T-helper 2 cell (primary cell): Measurements from ENCODE around the gene KRTAP5-1.

Experiments
- DNase-seq, 5 experiments: peaks; one replicate each; pipeline versions ENCODE4 v3.0.0 to v3.0.0-alpha.2; 2012 to 2022

KRTAP5-1 gene

DNA sequence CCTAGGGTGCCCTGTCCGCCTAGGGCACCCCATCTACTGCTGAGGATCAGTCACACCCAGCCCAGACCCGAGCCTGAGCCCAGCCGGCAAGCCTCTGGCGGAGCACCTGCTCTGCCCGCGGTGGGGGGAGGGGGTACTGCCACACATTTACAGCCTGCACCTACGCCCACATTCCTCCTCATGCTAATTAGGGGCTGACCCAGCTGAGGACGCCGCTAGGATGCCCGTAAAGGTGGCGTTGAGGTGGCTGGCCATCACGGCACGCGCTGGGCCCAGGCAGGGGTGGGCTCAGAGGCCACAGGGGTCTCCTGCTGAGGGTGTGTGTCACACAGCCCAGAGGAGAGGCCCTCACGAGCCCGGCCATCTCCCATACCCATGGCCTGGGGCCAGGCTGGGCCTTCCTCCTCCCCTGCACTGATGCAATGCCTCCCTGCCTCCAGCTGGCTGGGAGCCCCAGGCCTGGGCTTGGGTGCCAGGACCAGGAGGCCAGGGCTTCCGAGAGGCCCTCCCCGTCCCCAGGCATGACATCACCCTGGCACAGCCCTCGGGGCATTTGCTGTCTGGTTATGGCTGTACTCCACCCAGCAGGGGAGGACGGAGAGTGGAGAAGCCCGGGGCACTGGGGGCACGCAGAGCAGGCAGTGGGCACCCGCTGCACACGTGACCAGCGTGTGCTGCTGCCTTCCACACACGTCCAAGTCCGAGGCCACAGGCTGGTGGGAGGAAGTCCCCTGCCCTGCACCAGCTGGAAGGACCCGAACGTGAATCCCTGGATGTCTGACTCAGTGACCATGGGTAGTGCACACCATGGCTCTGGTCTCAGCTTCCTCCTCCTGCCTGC lies 25.8 kb downstream of the KRTAP5-1 start:
- no peak for DNase-seq

DNA sequence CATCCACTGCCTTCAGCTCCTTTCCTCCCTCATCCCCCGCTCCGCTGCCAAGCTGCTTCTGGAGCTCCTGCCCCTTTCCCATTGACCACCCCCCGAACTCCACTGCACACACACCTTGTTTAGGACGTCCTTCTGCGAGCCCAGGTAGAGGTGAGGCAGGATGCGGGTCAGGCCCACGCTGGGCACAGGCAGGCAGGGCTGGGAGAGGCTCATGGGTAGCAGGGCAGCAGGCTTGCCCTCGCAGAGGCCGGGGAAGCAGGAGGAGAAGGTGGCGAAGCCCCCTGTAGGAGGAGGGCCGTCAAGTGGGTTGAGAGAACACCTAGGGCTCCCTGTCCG lies 26.3 kb downstream of the KRTAP5-1 start:
- DNase-seq: no peak

DNA sequence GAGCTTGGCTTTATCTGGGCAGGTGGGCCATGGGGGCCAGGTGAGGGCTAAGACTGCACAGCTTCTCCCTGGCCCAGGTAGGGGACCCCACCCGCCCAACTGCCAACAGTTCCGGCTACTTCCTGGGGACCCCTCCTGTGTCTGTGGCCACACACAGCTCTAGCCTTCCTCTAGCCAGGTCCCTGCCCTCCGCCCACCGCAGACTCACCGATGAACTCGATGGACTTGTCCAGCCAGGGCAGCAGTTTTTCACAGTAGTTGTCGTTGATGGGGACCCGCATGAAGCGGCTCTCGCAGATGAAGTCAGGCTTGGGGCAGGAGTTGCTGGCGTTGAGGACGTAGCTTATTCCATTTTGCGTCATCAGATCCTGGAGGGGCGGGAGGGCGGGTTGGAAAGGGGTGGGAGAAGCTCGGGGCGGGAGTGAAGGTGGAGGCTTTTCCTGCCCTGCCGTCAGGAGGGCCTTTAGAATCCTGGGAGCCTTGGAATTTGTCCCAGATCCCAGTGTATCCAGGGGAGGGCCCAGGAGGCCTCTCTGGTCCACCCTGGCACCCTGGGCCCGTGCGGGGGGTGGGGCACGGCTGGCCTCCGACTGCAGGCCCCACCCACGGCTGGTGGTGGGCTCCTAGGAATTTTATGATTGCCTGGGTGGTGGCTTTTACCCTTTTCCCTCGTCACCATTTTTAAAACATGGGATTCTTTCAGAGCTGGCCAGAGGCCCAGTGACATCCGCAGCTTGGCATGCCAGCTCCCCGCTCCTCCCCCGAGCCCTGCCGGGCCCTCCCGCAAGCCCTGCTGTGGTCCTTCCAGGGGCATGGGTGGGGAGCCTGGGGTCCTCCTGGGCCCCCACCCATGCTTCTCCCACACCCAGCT lies 26.9 kb downstream of the KRTAP5-1 start:
- no peak for DNase-seq

DNA sequence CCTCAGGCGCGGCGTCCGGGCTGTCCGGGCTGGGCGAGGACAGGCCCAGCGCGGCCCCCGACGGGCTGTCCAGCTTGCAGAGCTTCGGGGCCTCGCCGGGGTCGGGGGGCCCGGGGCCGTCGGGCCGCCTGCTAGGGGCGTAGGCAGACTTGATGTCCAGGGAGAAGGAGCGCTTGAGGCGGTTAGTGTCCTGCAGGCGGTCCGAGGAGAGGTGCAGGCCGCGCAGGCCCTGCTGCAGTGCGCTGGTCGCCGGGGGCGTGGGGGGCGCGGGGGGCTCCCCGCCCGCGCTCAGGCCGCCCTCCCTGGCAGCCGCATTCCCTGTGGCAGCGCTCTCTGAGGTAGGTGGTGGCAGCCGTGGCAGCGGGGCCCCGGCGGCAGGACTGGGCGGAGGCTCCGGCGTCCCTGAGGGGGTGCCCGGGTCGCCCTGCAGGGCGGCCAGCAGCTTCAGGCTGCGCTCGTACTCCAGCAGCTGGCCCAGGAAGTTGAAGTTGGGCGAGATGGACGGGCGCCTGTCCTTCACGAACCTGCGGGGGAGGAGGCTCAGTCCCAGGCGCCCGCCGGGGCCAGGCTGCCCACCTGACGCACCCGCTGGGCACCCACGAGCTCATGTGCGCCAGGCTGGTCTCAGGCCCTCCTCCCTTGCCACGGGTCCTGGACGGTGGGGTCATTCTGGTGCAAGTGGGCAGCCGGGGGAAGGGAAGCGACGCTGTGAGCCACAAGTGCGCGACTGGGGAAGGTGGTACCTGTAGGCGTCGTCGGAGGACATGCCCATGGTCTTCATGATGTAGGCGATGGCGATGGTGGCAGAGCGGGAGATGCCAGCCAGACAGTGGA lies 27.8 kb downstream of the KRTAP5-1 start:
- no peak for DNase-seq

DNA sequence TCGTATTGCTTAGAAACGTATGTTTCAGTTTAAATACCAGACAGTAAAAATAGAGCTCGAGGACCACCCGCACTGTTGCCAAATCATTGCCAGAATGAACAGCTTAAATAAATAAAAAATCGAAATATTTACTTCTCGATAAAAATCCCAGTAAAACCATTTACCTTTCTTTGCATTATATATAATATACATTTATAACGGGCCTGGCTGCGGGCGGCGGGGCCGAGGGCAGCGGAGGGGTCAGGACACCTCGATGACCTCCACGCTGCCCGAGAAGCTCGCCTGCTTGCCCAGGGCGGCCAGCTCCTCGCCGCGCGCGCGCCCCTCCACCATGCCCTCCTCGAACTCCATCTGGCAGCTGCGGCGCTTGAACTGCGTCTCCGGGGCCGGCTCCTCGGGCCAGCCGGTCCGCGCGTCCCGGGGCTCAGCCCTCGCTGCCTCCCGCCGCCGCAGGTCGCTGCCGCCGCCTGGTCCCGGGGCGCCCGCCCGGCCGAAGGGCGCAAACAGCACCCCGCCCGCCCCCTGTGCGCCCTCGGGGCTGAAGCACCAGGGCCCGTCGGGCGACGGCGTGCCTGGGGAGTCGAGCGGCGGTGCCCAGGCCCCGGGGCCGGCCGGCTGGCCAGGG lies 28.7 kb downstream of the KRTAP5-1 start:
- no peak for DNase-seq

DNA sequence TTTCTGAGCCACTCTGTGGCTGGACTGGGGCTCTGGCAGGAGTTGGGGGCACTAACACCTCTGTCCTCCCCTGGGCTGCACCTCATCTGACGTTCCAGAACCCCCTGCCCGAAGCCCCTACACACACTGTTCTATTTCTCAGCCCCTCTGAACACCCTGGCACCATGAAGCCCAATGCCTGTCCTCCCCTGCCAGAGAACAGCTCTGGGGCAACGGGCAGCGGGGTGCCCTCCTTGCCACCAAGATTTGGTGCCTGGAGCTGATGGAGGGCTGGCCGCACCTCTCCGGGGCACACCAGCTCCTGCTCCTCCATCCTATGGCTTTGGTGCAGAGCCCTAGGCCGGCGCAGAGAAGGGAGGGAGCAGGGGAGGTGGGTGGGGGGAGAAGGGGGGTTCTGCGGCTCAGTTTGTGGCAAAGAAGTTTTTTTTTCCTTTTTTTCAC lies 29.4 kb downstream of the KRTAP5-1 start:
- no peak for DNase-seq

DNA sequence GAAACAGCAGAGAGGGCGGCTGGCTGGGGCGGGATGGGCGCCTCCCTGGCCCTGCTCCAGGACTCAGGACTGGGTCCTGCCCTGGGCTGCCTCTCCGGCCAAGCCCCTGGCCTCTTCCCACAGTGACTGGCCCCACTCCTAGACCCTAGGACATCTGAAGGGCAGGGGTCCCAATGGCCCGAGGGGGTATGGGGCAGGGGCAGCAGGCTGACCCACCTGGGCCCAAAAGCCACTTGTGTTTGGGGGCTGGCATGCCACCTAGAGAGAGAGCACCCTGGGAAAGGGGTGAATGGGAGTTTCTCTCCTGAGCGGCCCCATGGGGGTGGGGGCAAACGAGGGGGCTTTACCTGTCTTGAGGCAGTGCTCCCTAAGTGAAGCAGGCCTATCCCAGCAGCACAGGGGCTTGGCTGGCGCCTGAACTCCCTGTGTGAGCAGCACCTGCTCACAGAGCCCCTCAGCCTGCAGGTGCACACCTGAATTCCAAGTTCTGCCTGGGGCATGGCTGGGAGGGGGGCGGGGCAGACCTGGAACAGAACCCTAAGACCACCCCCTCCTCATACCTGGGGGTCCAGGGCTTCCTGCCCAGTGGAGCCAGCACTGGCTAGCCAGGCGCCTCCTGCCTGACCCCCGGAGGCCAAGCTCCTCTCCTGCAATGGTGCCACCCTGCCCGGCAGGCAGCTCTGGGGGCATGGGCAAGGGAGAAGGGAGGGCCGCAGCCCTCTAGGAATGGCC lies 29.9 kb downstream of the KRTAP5-1 start:
- DNase-seq: no peak

DNA sequence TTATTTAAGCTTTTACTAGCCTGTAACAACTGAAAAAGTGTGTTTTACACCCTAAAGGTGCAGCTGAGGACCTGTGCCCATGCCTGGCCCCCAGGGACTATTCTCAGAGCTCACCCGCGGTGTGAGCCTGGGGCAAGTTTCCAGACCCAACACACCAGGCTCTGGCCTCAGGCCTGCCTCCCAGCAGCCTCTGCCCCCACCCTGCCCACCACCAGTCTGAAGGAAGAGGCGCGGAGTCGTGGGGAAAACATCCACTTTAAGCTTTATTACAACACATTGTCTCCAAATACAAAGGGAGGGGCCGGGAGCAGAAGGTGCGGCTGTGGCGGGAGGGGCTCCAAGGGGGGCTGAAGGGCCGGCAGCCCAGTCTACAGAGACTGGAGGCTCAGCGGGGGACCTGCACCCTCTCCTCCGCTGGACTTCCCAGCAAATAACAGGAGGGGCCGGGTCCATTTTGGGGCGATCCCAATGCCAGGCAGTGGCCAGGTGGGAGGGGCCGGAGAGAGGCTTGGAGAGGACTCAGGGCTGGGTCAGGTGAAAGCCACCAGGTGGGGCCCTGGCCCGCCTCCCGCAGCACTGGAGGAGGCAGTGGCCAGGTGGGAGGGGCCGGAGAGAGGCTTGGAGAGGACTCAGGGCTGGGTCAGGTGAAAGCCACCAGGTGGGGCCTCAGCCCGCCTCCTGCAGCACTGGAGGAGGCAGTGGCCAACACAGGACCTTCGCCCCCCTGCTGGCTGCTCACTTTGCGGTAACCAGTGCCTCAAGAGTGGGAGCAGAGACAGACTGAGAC lies 31.1 kb downstream of the KRTAP5-1 start:
- DNase-seq: no peak

DNA sequence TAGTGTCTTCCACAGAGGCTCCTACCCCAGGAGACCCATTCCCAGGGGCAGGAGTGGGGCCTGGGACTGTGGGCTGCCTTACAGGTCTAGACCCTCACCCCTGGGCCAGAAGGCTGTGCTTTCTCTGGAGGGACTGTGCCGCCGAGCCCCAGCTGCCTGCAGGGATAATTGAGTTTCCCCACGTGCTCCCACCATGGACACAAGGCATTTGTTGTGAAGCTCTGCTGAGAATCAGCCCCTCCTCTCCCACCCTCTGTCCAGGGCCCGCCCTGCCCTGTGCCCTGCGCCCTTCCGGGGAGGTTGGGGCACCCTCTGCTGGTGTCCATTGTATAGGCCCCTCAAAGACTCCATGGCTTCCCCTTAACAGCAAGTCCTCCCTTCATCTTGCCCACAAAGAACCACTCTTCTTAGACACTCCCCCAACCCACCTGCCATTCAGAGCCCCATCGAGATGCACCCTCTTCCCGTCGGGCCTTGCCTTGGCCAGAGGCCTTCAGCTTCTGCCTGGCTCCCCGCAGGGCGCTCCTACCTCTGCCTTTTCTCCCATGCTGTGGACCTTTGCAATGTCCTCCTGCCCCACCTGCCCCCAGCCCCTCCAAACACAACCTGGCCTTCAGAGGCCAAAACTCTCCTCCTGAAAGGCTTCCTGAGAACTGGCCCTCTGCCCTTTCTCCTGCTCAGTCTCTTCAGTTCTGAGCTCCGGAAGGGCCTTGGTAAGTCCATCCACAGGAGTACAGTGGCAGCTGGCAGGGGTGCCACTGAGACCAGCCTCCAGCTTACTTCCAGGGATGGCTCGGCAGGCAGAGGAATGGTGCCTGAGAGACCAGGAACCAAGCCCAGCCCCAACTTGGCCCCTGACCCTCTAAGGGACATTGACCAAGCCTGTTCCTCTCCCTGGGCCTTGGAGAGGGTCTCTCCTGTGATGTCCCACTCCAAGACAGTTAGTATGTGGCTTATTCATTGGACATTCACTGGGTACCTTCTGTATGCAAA lies 35.4 kb downstream of the KRTAP5-1 start:
- DNase-seq: no peak

DNA sequence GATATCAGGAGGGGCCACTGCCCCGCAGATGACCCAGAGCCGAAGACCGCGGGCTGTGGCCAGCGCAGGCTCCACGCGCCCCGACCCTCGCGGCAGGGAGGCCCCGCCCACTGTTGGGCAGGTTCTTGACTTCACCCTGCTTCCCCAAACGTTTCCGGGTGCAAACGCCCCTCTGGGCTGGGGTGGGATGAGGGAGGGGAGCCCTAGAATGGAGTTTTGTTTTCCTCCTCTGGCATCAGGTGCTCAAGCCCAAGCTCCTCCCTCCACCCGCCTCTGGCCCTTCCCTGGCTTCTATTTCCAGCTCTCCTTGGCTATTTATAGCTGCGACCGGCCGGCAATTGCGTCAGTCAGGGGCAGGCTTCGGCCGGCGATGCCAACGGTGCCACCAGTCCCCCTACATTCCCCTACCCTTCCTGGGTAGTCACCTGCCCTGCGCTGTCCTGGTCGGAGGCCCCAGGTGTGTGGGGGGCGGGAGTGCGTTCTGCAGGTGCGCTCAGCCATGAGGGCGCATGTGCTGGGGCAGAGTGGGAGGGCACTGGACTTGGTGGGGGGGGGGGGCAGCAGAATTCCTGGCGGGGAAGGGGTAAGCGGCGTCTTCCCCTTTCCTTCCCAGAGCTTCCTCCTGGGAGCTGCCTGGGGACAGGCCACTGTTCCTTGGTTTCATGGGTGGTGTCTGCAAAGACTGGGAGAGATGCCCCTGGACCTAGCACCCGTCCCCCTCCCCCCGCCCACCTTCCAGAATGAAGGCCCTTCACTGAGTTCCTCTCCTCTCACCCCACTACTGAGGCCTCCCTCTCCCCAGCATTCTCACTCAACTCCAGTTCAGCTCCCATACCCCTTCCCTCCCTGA lies 36.6 kb downstream of the KRTAP5-1 start:
- DNase-seq: no peak

DNA sequence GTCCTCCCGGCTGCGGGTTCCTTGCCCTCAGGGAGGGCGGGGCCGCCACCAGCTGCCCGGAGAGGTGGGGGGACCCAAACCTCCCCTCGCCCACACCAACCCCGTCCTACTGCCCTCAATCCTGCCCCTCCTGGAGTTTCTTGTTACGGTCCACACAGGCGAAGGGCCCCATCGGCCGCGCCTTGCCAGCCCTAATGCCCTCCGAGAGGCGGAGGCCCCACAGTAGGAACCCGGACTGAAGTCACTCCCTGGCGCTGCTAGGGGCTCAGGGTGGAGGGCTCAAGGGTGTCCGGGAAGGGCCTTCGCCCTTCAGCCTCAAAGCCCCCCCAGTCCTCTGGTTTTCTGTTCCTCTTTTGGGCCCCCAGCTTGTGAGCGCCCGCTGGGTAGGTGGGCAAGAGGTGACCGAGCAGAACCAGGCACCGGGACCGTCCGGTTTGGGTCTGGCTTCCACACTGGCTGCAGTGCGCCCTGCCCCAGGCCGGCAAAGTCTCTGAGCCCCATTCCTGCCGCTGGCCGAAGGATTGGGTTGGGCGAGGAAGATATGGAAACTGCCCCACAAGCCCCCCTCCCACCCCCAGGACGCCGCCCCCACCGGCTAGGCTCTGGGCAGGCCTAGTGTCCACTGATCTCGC lies 37.5 kb downstream of the KRTAP5-1 start:
- no peak for DNase-seq

DNA sequence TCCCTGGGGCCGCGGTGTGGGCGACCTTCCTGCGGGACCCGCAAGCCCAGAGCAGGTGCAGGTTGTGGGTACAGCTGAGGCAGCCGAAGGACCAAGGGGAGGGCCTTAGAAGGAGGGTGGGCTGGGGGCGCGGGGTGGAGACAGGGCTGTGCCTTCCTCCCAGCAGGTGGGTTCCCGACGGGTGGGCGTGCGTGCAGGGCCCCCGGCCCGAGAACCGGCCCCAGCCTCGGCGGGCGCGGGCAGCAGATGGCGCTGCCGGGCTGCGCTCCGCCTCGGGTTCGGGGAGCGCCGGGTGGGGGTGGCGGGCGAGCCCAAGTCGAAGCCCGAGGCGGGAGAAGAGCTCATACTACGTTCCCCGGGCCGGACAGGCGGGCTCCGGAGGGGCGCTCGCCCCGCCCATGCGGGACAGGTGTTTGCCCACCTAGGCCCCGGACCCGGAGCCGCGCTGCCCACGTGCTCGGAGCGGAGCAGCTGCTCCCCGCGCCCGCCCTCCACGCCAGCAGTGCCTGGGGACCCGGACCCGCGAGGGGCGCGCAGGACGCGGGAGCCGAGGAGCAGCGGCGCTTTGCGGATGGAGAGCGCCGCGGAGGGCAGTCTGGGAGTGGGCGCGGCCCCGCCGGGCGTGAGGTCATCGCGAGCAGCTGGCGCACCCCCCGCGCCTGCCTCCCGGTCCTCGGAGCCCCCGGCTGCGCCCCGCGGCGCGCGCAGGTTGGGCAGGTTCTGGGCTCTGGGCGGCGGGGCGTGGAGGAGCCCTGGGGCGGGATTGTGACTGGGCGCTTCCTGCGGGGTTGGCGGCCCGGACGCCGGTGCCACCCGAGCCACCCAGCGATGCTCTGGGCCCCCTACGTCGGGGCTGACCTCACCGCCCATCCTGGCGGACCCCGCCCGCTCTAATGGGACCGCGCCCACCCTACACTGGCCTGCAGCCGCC lies 38.3 kb downstream of the KRTAP5-1 start:
- peak in 3 of 5 experiments; percentile 29 to 41 (median 38) for DNase-seq

DNA sequence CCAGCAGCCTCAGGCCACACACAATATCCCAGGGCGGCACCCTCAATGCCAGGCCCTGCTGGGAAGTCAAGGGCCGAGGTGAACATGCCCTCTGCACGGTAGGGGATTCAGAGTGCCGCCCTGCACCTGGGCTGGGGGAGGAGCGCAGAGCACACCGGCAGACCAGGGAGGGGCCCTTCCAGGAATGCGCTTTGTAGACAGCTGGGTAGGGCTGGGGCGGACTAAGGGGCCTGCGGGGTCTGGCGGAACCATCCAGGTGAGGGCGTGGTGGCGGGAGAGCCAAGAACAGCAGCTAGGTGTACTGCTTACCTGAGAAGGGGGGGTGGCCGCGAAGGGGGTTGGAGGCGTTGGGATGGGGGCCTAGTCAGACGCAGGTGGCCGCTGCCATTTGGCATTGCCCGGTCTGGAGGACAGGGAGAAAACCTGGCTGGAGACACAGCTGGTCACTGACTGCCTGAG lies 39.0 kb downstream of the KRTAP5-1 start:
- DNase-seq: no peak

DNA sequence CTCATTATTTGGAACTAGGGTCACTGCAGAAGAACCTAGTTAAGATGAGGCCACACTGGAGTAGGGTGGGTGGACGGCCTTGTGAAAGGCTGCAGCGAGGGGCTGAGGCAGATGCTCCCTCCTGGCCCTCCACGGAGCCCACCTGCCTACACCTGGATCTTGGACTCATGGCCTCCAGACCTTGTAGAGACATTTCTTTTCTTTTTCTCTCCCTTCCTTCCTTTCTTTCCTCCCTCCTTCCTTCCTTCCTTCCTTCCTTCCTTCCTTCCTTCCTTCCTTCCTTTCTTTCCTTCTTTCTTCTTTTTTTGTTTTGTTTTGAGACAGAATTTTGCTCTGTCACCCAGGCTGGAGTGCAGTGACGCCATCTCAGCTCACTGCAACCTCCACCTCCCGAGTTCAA lies 39.7 kb downstream of the KRTAP5-1 start:
- DNase-seq: no peak

DNA sequence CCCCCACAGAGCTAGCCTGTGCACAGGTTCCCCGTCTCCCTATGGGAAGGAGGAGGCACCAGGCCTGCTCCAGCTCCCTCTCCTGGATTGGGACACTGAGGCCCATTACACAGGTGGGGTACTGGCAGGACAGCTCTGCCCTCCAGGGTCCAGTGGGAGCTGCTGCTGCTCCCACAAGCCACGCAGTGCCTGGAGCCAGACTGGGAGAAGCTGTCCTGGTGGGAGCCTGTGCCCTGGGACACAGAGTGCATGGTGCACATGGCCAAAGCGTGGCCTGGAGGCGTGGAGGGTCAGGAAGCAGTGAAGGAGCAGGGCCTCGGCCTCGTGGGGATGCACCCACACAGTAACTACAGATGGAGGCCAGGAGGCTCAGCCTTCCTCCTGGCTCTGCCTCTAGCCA lies 40.5 kb downstream of the KRTAP5-1 start:
- no peak for DNase-seq

DNA sequence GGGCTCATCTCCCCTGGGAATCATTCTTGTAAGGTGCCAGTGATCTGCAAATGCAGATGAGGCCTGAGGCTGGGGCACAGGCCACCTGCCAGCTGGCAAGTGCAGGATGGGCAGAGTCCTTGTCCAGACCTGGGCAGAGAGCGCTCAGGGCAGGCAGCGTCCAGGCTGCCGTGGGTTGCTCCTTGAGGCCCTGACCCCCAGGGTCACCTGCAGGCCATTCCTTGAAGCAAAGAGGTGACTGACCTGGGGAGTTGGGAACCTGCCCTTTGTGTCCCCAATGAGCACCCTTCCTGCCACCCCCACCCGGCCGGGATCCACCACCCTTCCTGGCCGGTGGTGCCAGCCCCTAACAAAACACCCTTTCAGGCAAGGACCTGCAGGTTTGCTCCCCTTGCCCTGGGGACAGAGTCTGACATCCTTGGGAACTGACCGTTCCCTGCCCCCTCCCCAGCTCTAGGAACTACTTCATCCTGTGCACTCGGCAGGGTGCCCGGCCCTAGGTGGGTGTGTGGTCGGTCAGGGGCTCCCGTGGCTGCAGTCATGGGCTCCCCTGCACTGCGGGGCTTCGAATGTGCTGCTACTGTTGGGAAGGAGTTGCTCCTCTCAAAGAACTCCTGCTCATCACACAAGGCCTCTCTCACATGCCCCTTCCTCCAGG lies 41.3 kb downstream of the KRTAP5-1 start:
- no peak for DNase-seq
